ES-I3 (cell line): ENCODE data around the gene PDILT.
"Not testable (repeated sequence)": the region's sequence is repeated elsewhere in the genome, so short reads cannot be mapped to it uniquely, and the experiment has no call there.

Experiments used
- H3K36me3 ChIP-seq: 2 replicates; pipeline ENCODE4 v1.6.1; 2013; ENCODE audit warnings: mild to moderate bottlenecking, low read length, control low read depth, moderate library complexity; ENCODE audit not compliant: insufficient read depth
- H3K4me1 ChIP-seq: 2 replicates; pipeline ENCODE4 v1.6.1; 2013; ENCODE audit warnings: mild to moderate bottlenecking, control low read depth, low read length; ENCODE audit not compliant: insufficient read depth
- H3K9ac ChIP-seq: 2 replicates; pipeline ENCODE4 v1.6.1; 2013; ENCODE audit warnings: low read depth, mild to moderate bottlenecking, low read length, moderate library complexity
- H3K9me3 ChIP-seq: 2 replicates; pipeline ENCODE4 v1.6.1; 2013; ENCODE audit warnings: mild to moderate bottlenecking, low read length, moderate library complexity; ENCODE audit not compliant: control insufficient read depth, insufficient read depth

PDILT gene

GRCh38 chr16:20423772-20424128 lies 19.2 kb upstream of the PDILT start:
- not testable (repeated sequence) for H3K36me3 ChIP-seq, H3K9me3 ChIP-seq, H3K9ac ChIP-seq, H3K4me1 ChIP-seq

GRCh38 chr16:20421748-20422147 lies 17.2 kb upstream of the PDILT start:
- H3K36me3 ChIP-seq, H3K4me1 ChIP-seq, H3K9ac ChIP-seq, H3K9me3 ChIP-seq: not testable (repeated sequence)

GRCh38 chr16:20419093-20419492 lies 14.6 kb upstream of the PDILT start:
- H3K4me1 ChIP-seq, H3K9me3 ChIP-seq, H3K9ac ChIP-seq, H3K36me3 ChIP-seq: not testable (repeated sequence)

GRCh38 chr16:20415541-20415940 lies 11.0 kb upstream of the PDILT start:
- Histone ChIP-seq H3K9ac (no peak overlapping the region), H3K9me3 (no peaks in the 10 kb centered on the region; the same call in 1 of the 2 replicates), H3K4me1 (0 out of 2 replicates have a peak, but pooled peaks cover 5% of the 10 kb centered on the region), H3K36me3 (no peaks in the 10 kb centered on the region)

GRCh38 chr16:20411055-20411454 lies 6.5 kb upstream of the PDILT start:
- Histone ChIP-seq H3K4me1 (peaks cover 13% of the 10 kb centered on the region; the same call in 1 of the 2 replicates), H3K36me3 (no peaks in the 10 kb centered on the region), H3K9me3 (no peaks in the 10 kb centered on the region; the same call in 1 of the 2 replicates), H3K9ac (no peak overlapping the region)

- Histone ChIP-seq H3K4me1 (peaks cover 8% of the 10 kb centered on the region; the same call in 1 of the 2 replicates), H3K9me3 (no peaks in the 10 kb centered on the region; the same call in 1 of the 2 replicates), H3K9ac (no peak overlapping the region), H3K36me3 (no peaks in the 10 kb centered on the region)
These were observed 5.7 kb upstream of the PDILT start for GRCh38 chr16:20410121-20410723.

- Histone ChIP-seq H3K9ac (no peak within 1 kb of the TSS), H3K36me3 (no peaks in the 10 kb centered on the region), H3K4me1 (peaks cover 8% of the 10 kb centered on the region; the same call in 1 of the 2 replicates), H3K9me3 (no peaks in the 10 kb centered on the region; the same call in 1 of the 2 replicates)
These were observed 5.0 kb upstream of the PDILT start, which contains the start of gene ACSM5 for GRCh38 chr16:20409398-20410120. Gene ACSM5 (plus strand): TSS chr16:20409534. CDS start chr16:20411485, 1,951 bp downstream.

GRCh38 chr16:20402651-20403050 lies 1.9 kb downstream of the PDILT start:
- no peaks in the 10 kb centered on the region for H3K9me3 ChIP-seq

GRCh38 chr16:20401475-20402016 lies 3.0 kb downstream of the PDILT start:
- no peak overlapping the region for H3K9ac ChIP-seq

More at GRCh38 chr16:20402651-20403050, 1.9 kb downstream of the PDILT start:
- H3K9ac ChIP-seq, result no peak overlapping the region
- no peaks in the 10 kb centered on the region for H3K4me1 ChIP-seq
- no peaks in the 10 kb centered on the region for H3K36me3 ChIP-seq

GRCh38 chr16:20401066-20401465 lies 3.5 kb downstream of the PDILT start:
- no peaks in the 10 kb centered on the region for H3K9me3 ChIP-seq
- no peak overlapping the region for H3K9ac ChIP-seq
- no peaks in the 10 kb centered on the region for H3K36me3 ChIP-seq
- no peaks in the 10 kb centered on the region for H3K4me1 ChIP-seq

More at GRCh38 chr16:20401475-20402016, 3.0 kb downstream of the PDILT start:
- no peaks in the 10 kb centered on the region for H3K36me3 ChIP-seq
- H3K4me1 ChIP-seq, result no peaks in the 10 kb centered on the region
- no peaks in the 10 kb centered on the region for H3K9me3 ChIP-seq

GRCh38 chr16:20399185-20399584 lies 5.4 kb downstream of the PDILT start:
- Histone ChIP-seq H3K9ac (no peak overlapping the region), H3K4me1 (no peaks in the 10 kb centered on the region), H3K36me3 (no peaks in the 10 kb centered on the region)

GRCh38 chr16:20398603-20399002 lies 5.9 kb downstream of the PDILT start:
- H3K9ac ChIP-seq, result no peak overlapping the region
- no peaks in the 10 kb centered on the region for H3K36me3 ChIP-seq
- no peaks in the 10 kb centered on the region for H3K4me1 ChIP-seq
- no peaks in the 10 kb centered on the region for H3K9me3 ChIP-seq

More at GRCh38 chr16:20399185-20399584, 5.4 kb downstream of the PDILT start:
- no peaks in the 10 kb centered on the region for H3K9me3 ChIP-seq

- Histone ChIP-seq H3K9me3 (no peaks in the 10 kb centered on the region), H3K9ac (no peak overlapping the region), H3K4me1 (no peaks in the 10 kb centered on the region), H3K36me3 (no peaks in the 10 kb centered on the region)
These were observed 7.0 kb downstream of the PDILT start for GRCh38 chr16:20397468-20398074.

- H3K9ac ChIP-seq, result no peak overlapping the region
- no peaks in the 10 kb centered on the region for H3K9me3 ChIP-seq
- no peaks in the 10 kb centered on the region for H3K4me1 ChIP-seq
- H3K36me3 ChIP-seq, result no peaks in the 10 kb centered on the region
These were observed 7.6 kb downstream of the PDILT start for GRCh38 chr16:20396846-20397467.
